Measurements from ENCODE around the gene DGKI.

The DGKI gene

GRCh38 chr7:137879357-137880158 is 32.8 kb upstream of the DGKI start:
- H3K4me3 Mint-ChIP-seq, result no peak overlapping the region
- no peak for DNase-seq
- no peaks in the 10 kb centered on the region for H3K9me3 Mint-ChIP-seq
- H3K27ac Mint-ChIP-seq, result no peak overlapping the region
- H3K36me3 Mint-ChIP-seq, result peaks cover 34% of the 10 kb centered on the region
- no peaks in the 10 kb centered on the region for H3K27me3 Mint-ChIP-seq
- CTCF ChIA-PET, result no interaction called here
- H3K4me1 Mint-ChIP-seq, result no peaks in the 10 kb centered on the region

- Mint-ChIP-seq H3K27me3 (no peaks in the 10 kb centered on the region), H3K27ac (no peak overlapping the region), H3K36me3 (peaks cover 34% of the 10 kb centered on the region), H3K4me3 (no peak overlapping the region), H3K9me3 (no peaks in the 10 kb centered on the region), H3K4me1 (no peaks in the 10 kb centered on the region)
- no peak for DNase-seq
- CTCF ChIA-PET, result no interaction called here
These were observed 31.7 kb upstream of the DGKI start for GRCh38 chr7:137878333-137878961.

- no peaks in the 10 kb centered on the region for H3K9me3 Mint-ChIP-seq
- no peak for DNase-seq
- H3K36me3 Mint-ChIP-seq, result peaks cover 33% of the 10 kb centered on the region
- no peaks in the 10 kb centered on the region for H3K4me1 Mint-ChIP-seq
- no peak overlapping the region for H3K27ac Mint-ChIP-seq
- H3K4me3 Mint-ChIP-seq, result no peak overlapping the region
- CTCF ChIA-PET, result no interaction called here
- H3K27me3 Mint-ChIP-seq, result no peaks in the 10 kb centered on the region
These were observed 30.4 kb upstream of the DGKI start for GRCh38 chr7:137877027-137877675.

- H3K36me3 Mint-ChIP-seq, result peaks cover 27% of the 10 kb centered on the region
- H3K27me3 Mint-ChIP-seq, result no peaks in the 10 kb centered on the region
- H3K27ac Mint-ChIP-seq, result no peak overlapping the region
- DNase-seq, result no peak
- H3K4me3 Mint-ChIP-seq, result no peak overlapping the region
- H3K4me1 Mint-ChIP-seq, result no peaks in the 10 kb centered on the region
- no peaks in the 10 kb centered on the region for H3K9me3 Mint-ChIP-seq
- CTCF ChIA-PET, result no interaction called here
These were observed 29.0 kb upstream of the DGKI start for GRCh38 chr7:137875746-137876145.

DNA sequence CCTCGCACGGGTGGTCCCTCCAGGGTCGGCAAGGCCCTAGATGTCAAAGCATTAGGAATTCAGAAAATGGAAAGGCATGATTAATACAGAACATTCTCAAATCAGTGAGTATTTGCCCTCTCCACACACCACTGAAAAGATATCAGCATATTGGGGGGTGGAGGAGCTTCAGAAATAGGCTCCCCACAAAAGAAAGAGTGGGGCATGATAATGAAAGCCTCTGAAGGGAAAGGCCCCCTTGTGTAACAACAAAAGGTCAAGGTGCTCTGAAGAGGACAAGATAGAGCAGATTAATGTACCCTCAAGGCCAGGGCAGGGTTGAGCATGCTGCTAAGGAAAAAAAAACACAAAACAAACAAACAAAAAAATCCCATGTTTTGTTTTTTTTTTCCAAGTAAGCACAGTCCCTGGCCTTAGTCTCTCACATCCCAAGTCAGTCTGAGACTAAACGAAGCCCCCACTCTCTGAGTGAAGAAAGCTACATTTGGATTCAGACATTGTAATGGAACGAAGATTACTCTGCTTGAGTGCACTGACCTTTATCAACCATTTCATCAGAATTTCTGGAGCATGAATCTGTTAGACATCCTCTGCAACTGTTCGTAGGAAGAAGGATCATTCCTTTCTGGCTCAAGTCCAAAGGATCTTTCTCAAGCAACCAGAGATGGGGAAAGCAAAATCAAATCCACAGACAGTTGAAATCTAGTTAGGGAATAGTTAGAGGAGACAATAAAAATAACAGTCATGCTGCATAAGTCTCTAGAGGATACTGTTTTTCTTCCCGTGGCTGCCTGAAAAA is 27.4 kb upstream of the DGKI start:
- DNase-seq, result no peak
- CTCF ChIA-PET, result interaction anchor here (0.7 kb wide), 1 partner anchor 218 kb away, joined by 4 read pairs; no protein-coding TSS in a partner anchor
- H3K36me3 Mint-ChIP-seq, result peaks cover 22% of the 10 kb centered on the region
- no peak overlapping the region for H3K4me3 Mint-ChIP-seq
- no peaks in the 10 kb centered on the region for H3K27me3 Mint-ChIP-seq
- H3K27ac Mint-ChIP-seq, result no peak overlapping the region
- H3K9me3 Mint-ChIP-seq, result no peaks in the 10 kb centered on the region
- no peaks in the 10 kb centered on the region for H3K4me1 Mint-ChIP-seq

GRCh38 chr7:137873524-137873923 is 26.8 kb upstream of the DGKI start:
- no peak for DNase-seq

DNA sequence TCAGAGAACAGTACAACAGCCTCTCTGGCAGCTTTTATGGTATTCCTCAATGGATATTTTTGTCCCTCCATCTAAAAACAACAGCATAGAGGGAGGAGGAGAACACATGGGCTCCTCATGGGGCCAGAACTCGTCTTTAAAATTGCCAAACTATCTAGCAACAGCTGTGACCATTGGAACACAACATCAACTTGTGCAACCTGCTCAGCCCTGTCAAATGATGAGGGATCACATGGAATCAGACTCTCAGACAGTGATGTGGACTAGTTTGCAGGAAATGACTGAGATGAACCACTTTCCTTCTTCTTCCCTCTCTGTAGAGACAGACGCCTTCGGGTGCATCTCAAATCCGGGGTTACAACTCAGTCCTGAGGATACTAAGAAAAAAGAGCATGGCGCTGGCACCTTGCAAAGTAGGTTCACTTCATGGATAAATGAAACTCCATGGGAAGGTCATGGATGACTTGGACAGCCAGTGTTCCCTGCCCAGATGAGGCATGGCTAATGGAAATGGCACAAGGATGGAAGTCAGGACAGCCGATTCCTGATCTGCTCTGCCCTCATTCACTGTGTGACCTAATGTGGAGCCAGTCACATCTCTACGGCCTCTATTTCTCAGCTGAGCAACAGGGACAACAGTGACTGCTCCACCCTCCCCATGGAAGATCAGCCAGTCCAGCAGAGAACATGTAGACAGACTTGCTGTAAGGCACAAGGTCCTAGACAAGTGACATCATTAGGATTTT is 24.6 kb upstream of the DGKI start:
- H3K27me3 Mint-ChIP-seq, result no peaks in the 10 kb centered on the region
- DNase-seq, result no peak
- no peak overlapping the region for H3K27ac Mint-ChIP-seq
- CTCF ChIA-PET, result no interaction called here
- H3K4me1 Mint-ChIP-seq, result no peaks in the 10 kb centered on the region
- H3K36me3 Mint-ChIP-seq, result peaks cover 15% of the 10 kb centered on the region
- no peaks in the 10 kb centered on the region for H3K9me3 Mint-ChIP-seq
- no peak overlapping the region for H3K4me3 Mint-ChIP-seq

More at GRCh38 chr7:137873524-137873923, 26.8 kb upstream of the DGKI start:
- peaks cover 19% of the 10 kb centered on the region for H3K36me3 Mint-ChIP-seq
- CTCF ChIA-PET, result no interaction called here
- no peaks in the 10 kb centered on the region for H3K27me3 Mint-ChIP-seq
- peak overlapping the region; percentile 29 for H3K27ac Mint-ChIP-seq
- H3K4me3 Mint-ChIP-seq, result no peak overlapping the region
- H3K4me1 Mint-ChIP-seq, result no peaks in the 10 kb centered on the region
- H3K9me3 Mint-ChIP-seq, result no peaks in the 10 kb centered on the region

DNA sequence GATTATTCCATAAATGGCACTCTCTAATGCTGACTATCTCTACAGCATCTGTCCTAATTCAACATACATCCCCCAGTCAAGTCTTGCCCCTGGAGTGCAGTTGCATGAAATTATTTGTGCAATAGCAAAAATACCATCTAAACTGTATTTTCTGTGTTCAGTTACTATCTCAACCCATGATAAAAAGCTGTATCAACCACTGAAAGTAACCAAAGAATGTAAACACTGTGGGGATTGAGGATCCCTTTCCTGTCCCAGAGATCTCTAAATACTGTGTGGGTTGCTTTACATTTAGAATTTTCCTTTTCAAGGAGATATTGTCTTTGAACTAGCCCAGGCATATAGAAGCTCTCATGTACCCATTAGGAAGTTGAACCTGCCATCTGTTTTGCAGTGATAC is 23.9 kb upstream of the DGKI start:
- Mint-ChIP-seq H3K4me3 (no peak overlapping the region), H3K4me1 (no peaks in the 10 kb centered on the region), H3K9me3 (peaks cover 4% of the 10 kb centered on the region), H3K36me3 (peaks cover 20% of the 10 kb centered on the region), H3K27me3 (no peaks in the 10 kb centered on the region), H3K27ac (no peak overlapping the region)
- DNase-seq, result no peak
- CTCF ChIA-PET, result no interaction called here

GRCh38 chr7:137870078-137870477 is 23.3 kb upstream of the DGKI start:
- H3K36me3 Mint-ChIP-seq, result peaks cover 22% of the 10 kb centered on the region
- CTCF ChIA-PET, result no interaction called here
- H3K27me3 Mint-ChIP-seq, result no peaks in the 10 kb centered on the region
- no peak overlapping the region for H3K4me3 Mint-ChIP-seq
- no peak overlapping the region for H3K27ac Mint-ChIP-seq
- no peaks in the 10 kb centered on the region for H3K4me1 Mint-ChIP-seq
- H3K9me3 Mint-ChIP-seq, result peaks cover 8% of the 10 kb centered on the region
- no peak for DNase-seq

DNA sequence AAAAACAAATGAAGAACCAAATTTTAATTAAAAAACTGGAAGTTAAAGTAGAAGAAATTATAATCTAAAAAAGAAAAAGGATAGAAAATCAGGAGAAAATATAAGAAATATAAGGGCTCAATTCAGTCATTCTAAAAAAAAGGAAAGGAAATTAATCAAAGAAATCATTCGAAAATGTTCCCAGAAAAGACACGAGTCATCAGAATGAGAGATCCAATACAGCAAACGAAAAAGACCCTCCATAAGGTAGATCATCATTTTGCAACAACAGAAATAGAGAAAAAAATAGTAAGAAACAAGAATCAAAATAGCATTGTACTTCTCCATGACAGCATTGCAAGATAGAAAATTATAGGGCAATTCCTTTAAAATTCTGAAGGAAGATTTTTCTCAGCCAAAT is 22.5 kb upstream of the DGKI start:
- peaks cover 22% of the 10 kb centered on the region for H3K36me3 Mint-ChIP-seq
- H3K27me3 Mint-ChIP-seq, result no peaks in the 10 kb centered on the region
- no peak for DNase-seq
- H3K9me3 Mint-ChIP-seq, result peaks cover 8% of the 10 kb centered on the region
- H3K4me1 Mint-ChIP-seq, result no peaks in the 10 kb centered on the region
- no peak overlapping the region for H3K27ac Mint-ChIP-seq
- CTCF ChIA-PET, result no interaction called here
- no peak overlapping the region for H3K4me3 Mint-ChIP-seq

DNA sequence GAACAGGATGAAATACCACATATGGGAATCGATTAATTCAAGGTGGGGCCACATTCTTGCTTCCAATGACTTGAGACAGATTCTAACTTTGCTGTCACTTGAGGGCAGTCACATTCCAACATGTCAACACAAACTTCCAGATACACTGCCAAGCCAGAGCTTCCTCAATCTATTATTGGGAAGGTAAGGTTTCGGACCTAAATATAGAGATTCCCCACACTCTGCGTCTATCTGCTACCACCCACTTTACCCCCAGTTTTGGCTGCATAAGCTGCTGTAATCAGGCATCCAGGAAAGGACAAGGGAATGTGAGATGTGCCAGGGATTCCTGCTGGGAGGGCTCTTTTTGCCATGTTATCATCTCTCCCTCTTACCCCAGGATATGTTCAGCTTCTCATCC is 20.5 kb upstream of the DGKI start:
- Mint-ChIP-seq H3K36me3 (peaks cover 15% of the 10 kb centered on the region), H3K27ac (no peak overlapping the region), H3K27me3 (no peaks in the 10 kb centered on the region), H3K4me1 (no peaks in the 10 kb centered on the region), H3K4me3 (no peak overlapping the region), H3K9me3 (peaks cover 8% of the 10 kb centered on the region)
- DNase-seq, result no peak
- CTCF ChIA-PET, result no interaction called here

DNA sequence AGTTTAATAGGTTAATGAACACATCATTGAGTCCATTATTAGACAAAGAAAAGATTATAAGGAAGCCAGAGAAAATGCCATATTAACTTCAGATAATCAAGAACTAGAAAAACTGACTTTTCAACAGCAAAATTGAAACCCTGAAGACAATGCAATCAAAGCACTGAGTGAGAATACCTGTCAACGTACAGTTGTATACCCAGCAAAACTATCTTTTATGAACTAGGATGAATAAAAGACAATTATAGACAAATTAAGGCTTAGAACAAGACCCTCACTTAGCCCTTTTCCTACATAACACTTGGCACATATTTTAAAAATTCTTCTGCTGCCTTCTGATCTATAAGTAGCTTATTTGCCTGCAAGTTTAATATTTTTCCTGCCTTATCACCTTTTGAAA is 19.0 kb upstream of the DGKI start:
- H3K4me3 Mint-ChIP-seq, result no peak overlapping the region
- no peaks in the 10 kb centered on the region for H3K27me3 Mint-ChIP-seq
- no peaks in the 10 kb centered on the region for H3K4me1 Mint-ChIP-seq
- H3K36me3 Mint-ChIP-seq, result peaks cover 14% of the 10 kb centered on the region
- no peak overlapping the region for H3K27ac Mint-ChIP-seq
- CTCF ChIA-PET, result no interaction called here
- peaks cover 8% of the 10 kb centered on the region for H3K9me3 Mint-ChIP-seq
- DNase-seq, result no peak

DNA sequence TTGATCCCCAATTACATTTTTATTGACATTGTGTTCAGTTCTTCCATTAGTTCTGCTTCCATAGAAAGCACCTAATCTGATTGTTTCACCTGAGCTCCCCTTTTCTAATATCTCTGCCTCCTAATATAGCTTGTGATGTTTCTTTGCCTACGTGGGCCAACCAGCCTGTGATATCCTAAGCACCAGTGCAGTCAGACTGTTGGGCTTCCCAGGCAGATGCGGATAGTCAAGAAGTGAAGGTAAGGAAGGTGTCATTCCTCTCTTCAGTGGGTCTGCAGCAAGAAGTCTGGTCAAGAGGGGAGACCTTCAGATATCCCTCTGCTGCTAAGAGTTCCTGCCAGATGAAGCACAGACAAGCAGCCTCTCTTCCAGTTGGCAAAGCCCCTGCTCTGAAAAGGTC is 16.2 kb upstream of the DGKI start:
- Mint-ChIP-seq H3K36me3 (peaks cover 14% of the 10 kb centered on the region), H3K27me3 (no peaks in the 10 kb centered on the region), H3K4me3 (no peak overlapping the region), H3K27ac (no peak overlapping the region), H3K4me1 (no peaks in the 10 kb centered on the region), H3K9me3 (peaks cover 8% of the 10 kb centered on the region)
- CTCF ChIA-PET, result no interaction called here
- no peak for DNase-seq

GRCh38 chr7:137862358-137862757 is 15.6 kb upstream of the DGKI start:
- H3K27ac Mint-ChIP-seq, result no peak overlapping the region
- H3K4me3 Mint-ChIP-seq, result no peak overlapping the region
- DNase-seq, result no peak
- CTCF ChIA-PET, result no interaction called here
- peaks cover 8% of the 10 kb centered on the region for H3K9me3 Mint-ChIP-seq
- peaks cover 14% of the 10 kb centered on the region for H3K36me3 Mint-ChIP-seq
- H3K27me3 Mint-ChIP-seq, result no peaks in the 10 kb centered on the region
- no peaks in the 10 kb centered on the region for H3K4me1 Mint-ChIP-seq
